SK-N-MC (cell line): ENCODE measurements around the gene ADAMTS3.

Experiments
- EZH2 ChIP-seq: fragments of 200-600 bp; sonication (generic); IDR thresholded peaks from one replicate; pipeline ENCODE4 v1.6.1; 2017; ENCODE audit warnings: antibody characterized with exemption
- POLR2AphosphoS5 ChIP-seq: IDR thresholded peaks from 2 replicates; pipeline ENCODE4 v1.6.1; 2012; ENCODE audit warnings: mild to moderate bottlenecking, low read depth, low read length, borderline replicate concordance

GRCh38 chr4:72394012-72394663 lies 174.9 kb downstream of the ADAMTS3 start:
- TF ChIP-seq EZH2 (no peak), POLR2AphosphoS5 (no peak)
